Central memory CD4-positive, alpha-beta T cell (primary cell): Measurements from ENCODE around the gene KHDC4.
"Not testable (repeated sequence)": the region's sequence is repeated elsewhere in the genome, so short reads cannot be mapped to it uniquely, and the experiment has no call there.

Source experiments
- DNase-seq: peaks from one replicate; pipeline ENCODE4 v3.0.0; 2022

KHDC4 gene

GRCh38 chr1:155940482-155940992 lies 6.3 kb upstream of the KHDC4 start:
- no peak for DNase-seq

- DNase-seq, result peak; percentile 46
Measured at GRCh38 chr1:155938220-155938627, 4.0 kb upstream of the KHDC4 start.

DNA sequence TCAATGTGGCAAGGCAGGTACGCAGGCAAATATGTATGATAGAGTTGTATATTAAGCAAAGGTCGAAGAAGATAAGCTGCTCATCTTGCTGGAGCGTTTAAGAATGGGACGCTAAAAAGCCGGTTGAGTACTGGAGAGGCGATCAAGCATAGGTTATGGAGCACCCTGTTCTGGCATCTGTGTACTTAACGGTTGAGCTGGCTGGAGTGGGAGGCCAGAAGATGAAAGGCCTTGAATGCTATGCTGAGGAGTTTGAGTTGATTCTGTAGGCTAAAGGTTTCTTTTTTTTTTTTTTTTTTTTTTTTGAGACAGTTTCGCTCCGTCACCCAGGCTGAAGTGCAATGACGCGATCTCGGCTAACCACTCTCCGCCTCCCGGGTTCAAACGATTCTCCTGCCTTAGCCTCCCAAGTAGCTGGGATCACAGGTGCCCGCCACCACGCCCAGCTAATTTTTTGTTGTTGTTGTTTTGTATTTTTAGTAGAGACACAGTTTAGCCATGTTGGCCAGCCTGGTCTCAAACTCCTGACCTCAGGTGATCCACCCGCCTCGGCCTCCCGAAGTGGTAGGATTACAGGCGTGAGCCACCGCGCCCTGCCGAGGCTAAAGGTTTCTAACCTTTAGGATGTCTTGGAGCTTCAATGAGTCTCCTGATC lies 850 bp upstream of the KHDC4 start:
- DNase-seq, result no peak

GRCh38 chr1:155933591-155934096 lies 569 bp downstream of the KHDC4 start:
- DNase-seq, result no peak

GRCh38 chr1:155932487-155932886 lies 1.7 kb downstream of the KHDC4 start:
- no peak for DNase-seq

GRCh38 chr1:155932081-155932480 lies 2.1 kb downstream of the KHDC4 start:
- no peak for DNase-seq

DNA sequence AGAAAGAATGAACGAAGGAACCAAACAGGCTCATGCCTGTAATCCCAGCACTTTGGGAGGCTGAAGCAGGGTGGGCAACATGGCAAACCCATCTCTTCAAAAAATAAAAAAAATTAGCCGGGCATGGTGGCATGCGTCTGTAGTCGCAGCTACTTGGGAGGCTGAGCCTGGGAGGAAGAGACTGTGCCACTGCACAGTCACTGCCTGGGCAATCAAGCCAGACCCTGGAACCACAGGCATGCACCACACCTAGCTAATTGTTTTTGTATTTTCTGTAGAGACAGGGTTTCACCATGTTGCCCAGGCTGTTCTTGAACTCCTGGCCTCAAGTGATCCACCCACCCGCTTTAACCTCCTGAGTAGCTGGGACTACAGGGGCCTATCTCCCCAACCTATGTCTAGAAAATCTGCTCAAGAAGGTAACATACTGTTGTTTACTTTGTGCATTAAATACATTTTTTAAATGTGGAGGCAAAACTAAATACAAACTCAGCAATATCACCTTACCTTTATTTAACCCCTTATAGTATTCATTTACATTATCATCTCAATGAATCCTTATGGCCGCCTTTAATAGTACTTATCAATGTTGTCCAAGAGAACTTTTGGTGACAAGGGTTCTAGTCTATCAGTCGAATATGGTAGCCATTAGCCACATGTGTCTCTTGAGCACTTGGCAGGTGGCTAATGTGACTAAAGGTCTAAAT lies 2.7 kb downstream of the KHDC4 start:
- DNase-seq, result no peak

DNA sequence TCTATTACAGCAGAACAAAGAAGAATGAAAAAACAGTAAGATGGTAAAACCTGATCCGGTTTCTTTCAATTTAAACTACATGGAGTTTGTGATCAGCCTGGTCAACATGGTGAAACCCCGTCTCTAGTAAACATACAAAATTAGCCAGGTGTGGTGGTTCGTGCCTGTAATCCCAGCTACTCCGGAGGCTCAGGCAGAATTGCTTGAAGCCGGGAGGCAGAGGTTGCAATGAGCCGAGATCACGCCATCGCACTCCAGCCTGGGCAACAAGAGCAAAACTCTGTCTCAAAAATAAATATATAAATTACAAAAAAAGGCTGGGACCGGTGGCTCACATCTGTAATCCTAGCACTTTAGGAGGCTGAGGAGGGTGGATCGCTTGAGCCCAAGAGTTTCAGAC lies 3.5 kb downstream of the KHDC4 start:
- not testable (repeated sequence) for DNase-seq

GRCh38 chr1:155929057-155929456 lies 5.2 kb downstream of the KHDC4 start:
- DNase-seq, result no peak

DNA sequence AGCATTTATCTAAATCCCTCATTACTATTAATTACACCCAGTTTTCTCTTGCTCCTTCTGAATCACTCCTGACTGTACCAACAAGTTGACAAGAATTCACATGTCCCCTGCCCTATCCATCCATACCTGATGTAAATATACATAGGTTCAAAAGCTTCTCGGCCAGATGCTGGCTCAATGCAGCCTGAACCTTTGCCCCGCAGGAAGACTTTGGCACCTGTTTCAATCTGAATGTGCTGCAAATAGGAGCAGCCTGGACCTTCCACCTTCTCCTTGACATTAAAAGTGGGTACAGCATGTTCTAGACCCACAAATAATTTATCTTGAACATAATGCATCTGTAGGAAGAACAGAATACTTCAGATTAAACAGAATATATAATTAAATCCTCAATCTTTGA lies 8.7 kb downstream of the KHDC4 start:
- DNase-seq, result no peak

DNA sequence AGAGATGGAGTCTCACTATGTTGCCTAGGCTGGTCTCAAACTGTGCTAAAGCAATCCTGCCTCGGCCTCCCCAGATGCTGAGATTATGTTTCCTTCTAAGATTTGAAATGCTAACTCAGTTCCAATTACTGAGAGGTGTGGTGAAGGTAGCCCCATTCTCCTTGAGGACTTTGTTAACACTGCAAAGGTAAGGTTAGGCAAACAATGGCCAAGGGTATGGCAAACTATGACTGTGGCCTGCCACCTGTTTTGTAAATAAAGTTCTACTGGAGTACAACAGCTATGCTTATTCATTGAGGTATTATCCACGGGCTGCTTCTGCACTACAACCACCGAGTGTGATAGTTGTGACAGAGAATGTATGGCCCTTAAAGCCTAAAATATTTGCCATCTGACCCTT lies 13.5 kb downstream of the KHDC4 start:
- DNase-seq, result no peak

GRCh38 chr1:155919801-155920200 lies 14.4 kb downstream of the KHDC4 start:
- no peak for DNase-seq

DNA sequence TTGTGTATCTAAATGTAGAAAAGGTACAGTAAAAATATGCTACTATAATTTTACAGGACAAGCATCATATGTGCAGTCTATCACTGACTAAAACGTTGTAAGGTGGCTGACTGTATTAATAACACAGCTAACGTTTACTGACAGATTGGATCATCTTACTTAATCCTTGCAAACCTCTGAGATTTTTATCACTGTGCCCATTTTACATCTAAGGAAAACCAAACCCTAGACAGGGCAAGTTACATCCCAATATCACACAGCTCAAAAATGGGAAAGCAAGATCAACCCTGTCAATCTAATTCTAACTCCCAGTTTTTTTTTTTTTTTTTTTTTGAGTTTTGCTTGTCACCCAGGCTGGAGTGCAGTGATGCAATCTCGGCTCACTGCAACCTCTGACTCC lies 15.6 kb downstream of the KHDC4 start:
- no peak for DNase-seq

GRCh38 chr1:155913969-155914757 lies 20.1 kb downstream of the KHDC4 start:
- no peak for DNase-seq

- DNase-seq, result no peak
Measured at GRCh38 chr1:155912056-155912536, 22.1 kb downstream of the KHDC4 start.

- DNase-seq, result peak; percentile 76
Measured at GRCh38 chr1:155911156-155912055, 22.8 kb downstream of the KHDC4 start, which contains the start of gene RIT1. TSS of gene RIT1 (minus strand) at chr1:155911349. CDS start at chr1:155910761, 588 bp downstream.

DNA sequence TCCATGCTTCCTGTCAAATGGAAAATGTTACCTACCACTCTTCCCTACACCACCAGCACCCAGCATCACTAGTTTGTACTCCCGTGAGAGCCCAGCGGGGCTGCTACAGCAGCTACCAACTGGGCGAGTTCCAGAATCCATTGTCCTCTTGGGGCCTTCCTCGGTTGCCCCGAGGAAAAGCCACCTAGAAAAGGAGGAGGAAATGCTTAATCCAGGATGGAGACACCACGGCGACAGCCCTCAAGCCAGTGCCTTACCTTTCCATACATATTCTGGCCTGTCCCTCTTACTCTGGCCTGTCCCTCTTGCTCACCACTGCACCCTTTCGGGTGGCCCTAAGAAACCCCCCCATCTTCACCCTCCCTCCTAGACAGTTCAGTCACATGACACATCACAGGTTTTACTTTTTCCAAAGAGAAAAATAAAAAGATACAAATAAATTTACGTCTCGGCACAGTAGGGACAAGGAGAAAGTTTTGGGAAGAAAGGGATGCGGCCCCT lies 23.5 kb downstream of the KHDC4 start:
- peak; percentile 19 for DNase-seq

DNA sequence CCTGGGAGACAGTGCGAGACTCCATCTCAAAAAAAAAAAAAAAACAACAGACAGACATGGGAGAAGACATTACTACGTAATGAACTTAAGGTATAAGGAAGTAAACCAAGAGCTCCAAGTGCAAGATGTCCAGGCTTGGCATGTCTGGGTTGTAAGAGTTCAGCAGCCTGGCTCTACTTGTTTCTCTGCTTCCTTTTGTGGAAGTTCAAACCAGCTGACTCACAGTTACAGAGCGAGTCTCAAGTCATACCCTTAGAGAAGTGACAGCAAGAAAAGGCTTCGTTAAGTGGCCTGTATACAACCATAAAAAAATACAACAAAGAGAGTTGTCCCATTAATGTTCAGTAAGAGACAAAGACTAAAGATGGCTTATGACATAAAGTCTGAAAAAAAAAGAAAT lies 24.3 kb downstream of the KHDC4 start:
- no peak for DNase-seq

GRCh38 chr1:155904261-155904660 lies 30.0 kb downstream of the KHDC4 start:
- DNase-seq, result no peak

DNA sequence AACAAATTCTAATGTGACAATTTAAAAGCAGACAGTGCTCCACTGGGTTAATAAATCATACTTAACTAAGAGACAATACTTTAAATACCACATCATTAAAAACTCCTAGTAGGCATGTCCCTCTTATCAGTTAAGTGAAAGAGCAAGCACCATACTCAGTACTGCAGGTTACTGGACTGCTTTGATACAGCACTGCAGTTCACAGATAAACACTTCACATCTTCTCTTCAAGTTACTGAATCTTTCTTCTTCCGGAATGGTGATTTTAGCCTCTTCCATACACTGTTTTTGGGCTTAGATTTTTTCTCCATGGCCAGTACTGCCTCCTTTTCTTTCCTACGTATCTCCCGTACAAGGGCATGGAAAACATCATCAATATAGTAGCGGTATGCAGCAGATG lies 34.1 kb downstream of the KHDC4 start:
- DNase-seq, result no peak

DNA sequence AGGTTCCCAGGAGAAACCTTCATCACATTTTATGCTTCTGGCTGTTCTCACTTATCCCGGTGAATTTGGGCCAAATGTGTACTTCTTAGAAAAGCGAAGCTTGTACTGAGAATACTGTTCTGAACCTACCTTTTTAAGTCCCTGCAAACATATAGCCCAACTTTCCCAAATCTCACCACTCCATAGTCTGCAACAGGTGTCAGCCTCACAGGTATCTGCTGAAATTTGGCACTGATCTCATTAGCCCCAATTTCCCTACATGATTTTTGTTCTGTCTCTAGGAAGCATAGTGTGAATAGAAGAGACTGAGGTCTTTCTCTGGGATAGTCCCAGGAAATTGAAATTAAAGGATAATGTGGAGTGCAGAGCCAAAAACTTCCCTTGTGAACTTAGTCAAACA lies 34.5 kb downstream of the KHDC4 start:
- no peak for DNase-seq

GRCh38 chr1:155898888-155899287 lies 35.3 kb downstream of the KHDC4 start:
- no peak for DNase-seq
